ENCODE results near the gene ADARB2. TPM values are rescaled to one million over a fixed set of nuclear protein-coding genes. Genes with fewer than 3 reads are reported as not detected.

ADARB2 gene
- total RNA-seq, 1 donor from 2014 or later = not detected

DNA sequence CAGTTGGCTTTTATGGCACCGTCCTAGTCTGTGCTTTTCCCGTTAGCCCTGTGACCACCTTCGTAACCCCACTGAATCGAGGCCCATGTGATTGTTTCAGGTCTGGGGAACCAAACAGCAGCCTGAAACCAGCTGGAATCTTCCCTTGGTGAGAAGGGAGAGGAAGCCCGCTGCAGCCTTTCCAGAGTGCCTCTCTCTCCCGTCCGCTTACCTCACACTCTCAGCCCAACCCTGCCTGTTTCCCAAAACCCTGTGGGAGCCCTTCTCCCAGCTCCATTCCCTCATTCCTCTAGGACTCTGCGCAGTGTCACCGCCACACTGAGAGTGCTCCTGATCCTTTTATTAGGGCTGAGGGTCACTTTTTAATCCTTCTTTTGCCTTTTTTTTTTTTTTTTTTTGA is 541.5 kb downstream of the ADARB2 start:
- DNase-seq (ENCODE audit: low spot score) = no peak

DNA sequence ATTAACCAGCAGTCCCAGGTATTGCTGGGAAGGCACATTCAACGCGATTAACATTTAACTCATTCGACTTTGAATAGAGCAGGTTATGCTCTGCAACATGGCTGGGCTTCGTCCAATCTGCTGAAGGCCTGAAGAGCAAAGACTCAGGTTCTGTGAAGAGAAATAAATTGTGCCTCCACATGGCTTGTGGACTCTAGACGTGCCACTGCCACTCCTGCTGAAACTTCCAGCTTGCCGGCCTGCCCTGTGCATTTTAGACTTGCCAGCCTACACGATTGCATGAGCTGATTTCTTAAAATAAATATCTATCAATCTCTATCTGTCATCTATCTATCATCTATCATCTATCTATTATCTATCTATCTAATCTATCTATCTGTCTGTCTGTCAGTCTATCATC is 543.2 kb downstream of the ADARB2 start:
- DNase-seq (ENCODE audit: low spot score) = no peak

DNA sequence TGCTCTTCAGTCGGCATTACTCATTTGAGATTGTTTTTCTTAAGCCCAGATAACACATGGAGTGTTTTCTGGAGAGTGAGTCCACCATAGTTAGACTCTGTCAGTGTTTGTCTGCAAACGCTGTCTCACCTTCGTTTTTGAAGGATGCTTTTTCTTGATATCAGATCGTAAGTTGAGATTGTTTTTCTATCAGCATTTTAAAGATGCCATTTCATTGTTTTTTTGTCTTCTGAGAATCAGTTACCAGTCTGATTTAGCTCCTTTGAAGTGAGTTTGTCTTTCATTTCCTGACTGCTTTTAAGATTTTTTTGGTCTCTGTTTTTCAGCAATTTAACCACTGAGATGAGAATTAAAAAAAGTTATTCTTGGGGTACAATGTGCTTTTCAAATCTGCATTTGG is 543.8 kb downstream of the ADARB2 start:
- DNase-seq (ENCODE audit: low spot score) = no peak

DNA sequence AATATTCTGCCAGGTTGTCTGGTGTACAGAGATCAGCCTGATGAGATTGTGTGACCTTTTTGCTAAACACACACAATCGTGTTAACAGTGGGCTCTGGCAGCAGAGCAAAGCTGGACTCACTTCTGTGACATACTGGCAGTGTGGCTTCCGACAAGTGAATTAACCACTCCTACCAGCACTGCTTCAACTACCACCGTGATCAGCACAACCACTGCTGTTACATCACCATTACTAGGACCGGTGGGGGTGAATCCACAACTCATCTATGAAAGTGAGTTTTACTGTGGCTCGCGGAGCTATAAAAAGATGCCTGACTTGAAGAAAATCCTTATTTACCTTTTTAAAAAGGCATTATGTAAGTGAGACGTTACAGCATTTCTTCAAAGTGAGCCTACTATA is 545.6 kb downstream of the ADARB2 start:
- DNase-seq (ENCODE audit: low spot score) = no peak

DNA sequence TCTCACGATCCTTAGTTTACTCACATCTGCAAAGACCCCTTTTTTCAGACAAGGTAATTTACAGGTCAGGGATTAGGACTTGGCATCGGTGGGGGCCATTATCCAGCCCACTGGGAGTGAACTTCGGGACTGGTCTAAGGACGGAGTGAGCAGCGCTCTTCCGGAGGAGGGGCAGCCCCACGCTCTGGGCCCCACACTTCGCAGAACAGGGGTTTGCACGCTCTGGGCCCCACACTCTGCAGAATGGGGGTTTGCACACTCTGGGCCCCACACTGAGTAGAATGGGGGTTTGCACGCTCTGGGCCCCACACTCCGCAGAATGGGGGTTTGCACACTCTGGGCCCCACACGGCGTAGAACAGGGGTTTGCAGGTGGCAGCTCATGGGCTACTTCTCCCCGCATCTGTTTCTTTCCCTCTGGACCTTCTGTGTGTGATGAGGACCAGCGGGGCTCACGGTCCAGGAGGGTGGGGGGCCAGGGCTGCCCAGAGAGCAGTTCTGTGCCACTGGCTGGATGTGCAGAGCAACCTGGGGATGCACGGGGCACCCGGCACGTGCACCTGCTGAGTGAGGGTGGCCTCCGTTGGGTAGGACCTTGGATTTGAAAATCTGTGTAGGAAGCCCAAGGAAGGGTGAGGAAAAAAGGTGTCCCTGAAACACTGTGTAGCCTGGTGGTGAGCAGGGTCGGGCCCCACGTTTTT is 546.4 kb downstream of the ADARB2 start:
- no peak for DNase-seq (ENCODE audit: low spot score)

DNA sequence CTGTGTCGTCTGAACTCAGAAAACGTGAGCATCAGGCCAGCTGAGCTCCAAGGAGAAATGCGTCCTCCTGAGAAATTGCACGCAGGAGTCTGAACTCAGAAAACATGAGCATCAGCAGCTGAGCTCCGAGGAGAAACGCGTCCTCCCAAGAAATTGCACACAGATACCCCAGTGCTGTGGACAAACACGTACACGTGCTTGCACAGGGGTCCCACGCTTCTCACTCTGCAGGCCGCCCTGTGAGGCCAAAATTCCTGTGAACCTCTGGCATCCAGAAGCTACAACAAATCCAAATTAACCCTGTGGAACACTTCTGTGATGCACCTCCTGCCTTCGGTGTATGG is 547.3 kb downstream of the ADARB2 start:
- DNase-seq (ENCODE audit: low spot score) = no peak

DNA sequence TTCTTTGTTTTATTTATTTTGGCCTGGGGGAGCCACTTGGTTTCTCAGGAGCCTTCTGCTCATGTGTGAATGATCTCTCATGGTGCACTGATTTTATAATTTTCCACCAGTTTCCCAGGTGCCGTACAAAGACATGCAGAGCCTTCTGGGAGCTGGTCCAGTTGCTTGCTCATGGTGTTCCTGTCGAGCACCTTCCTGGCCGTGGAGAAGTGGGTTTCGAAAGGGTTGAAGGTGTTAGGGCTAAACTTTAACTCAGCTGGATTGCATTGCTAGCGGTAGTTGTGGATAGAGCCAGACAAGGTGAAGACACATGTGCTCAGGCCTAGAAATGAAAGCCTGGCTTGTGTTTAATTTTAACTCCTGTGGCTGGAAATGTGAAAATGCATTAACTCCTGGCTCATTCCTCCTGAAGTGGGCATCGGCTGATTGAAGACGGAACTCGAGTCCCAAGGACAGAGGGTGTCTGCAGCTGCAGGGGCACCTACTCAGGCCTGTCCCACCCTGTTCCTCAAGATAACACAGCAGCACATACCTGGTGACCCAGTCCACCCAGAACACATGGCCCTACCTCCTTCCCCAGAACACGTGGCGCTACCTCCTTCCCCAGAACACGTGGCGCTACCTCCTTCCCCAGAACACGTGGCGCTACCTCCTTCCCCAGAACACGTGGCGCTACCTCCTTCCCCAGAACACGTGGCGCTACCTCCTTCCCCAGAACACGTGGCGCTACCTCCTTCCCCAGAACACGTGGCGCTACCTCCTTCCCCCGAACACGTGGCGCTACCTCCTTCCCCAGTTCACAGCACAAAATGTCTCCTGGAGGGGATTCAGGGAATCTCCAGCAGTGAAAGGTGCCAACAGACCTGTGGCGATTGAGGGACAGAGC is 547.9 kb downstream of the ADARB2 start:
- DNase-seq (ENCODE audit: low spot score) = no peak

DNA sequence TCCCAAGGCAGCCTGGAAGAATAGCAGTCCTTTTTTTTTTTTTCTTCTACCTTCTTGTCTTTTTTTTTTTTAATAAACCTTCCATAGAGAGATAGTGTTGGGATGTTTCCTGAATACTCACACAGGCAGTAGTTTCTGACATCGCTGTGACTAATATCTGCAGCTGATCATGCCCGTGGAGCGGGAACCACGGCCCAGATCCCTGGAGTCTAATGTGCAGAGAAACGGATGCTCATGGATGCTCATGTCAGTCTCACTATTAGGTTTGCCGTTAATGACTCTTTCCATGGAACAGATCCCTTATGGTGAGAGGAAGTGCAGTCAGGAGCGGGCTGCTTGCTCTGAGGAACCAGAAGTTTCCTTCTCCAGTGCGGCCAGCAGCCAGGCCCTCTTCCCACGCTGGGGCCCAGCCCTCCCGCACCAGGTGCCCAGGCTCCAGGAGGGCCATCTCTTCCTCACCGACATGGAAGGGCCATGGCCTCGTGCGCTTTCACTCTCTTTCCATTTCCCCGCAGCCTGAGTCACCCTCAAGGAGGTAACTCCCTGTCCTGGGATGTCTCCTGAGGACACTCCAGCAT is 548.7 kb downstream of the ADARB2 start:
- no peak for DNase-seq (ENCODE audit: low spot score)

DNA sequence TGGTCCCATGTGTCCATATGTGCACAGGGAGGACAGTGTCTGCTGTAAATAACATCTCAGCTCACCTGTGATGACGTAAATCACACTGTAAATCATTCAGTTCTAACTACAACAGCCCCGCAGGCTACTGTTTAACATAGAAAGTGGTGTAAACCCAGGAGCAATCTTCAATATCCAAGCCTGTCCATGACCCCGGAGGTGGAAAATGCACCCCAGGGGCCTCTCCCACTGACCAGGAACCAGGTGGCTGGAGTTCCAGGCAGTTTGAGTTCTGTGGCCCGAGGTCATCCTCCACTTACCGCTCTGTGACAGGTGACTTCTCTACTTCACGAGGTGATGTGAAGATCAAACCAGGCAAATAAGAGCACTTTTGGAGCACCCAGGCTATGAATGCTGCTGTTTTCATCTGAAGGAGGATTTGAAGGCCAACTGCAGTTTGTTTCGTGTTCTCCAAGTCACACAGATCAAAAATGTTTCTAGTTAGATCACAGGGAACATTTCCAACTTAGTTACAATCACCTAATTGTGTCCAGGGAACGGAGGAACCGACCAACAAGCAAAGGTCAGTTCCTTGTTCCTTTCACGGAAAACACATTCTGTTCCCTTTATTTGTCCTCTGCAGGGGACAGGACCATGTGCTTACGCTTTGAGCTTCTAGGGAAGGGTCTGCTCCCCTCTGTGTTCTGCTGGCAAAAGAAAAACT is 549.3 kb downstream of the ADARB2 start:
- no peak for DNase-seq (ENCODE audit: low spot score)

DNA sequence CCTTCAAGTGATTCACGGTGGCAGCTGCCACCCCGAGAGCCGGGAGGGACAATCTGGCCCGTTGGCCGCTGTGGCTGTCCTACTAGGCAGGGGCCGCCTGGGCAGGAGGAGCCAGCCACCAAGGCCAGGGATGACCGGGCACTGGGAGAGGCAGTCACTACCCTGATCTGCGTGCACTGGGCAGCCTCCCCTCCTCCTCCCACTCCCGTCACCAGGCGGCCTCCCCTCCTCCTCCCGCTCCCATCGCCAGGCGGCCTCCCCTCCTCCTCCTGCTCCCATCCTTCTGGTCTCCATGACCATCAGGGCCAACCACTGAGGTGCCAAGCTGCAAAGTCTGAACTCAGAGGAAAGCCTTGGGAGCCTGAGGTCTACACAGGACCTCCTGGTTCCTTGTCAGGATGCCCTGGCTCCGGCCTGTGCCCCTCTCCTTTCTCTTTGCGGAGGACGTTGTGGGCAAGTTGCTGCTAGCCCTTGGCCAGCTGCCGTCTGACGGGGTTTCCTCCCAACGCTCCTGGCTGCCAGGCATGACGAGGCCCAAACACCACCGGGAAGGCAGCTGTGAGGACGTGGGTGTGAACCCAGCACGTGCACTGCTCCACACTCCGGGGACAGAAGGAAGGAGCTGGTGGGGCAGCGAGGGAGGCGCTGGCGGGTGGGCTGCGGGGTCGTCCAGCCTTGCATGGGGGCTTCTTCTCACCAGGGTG is 550.0 kb downstream of the ADARB2 start:
- no peak for DNase-seq (ENCODE audit: low spot score)

DNA sequence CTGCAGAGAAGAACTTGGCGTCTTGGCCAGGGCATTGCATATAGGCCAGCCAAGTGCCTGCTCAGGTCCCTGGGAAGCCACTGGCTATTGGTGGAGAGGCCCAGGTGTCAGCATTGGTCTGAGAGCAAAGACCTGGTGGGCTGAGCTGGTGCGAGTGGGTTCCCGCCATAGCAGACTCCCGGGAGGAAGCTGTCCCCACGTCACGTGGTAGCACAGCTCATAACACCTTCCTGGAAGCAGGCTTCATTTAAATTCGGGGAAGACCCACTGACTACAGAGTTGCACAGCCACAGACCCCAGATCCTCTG is 550.7 kb downstream of the ADARB2 start:
- DNase-seq (ENCODE audit: low spot score) = no peak

DNA sequence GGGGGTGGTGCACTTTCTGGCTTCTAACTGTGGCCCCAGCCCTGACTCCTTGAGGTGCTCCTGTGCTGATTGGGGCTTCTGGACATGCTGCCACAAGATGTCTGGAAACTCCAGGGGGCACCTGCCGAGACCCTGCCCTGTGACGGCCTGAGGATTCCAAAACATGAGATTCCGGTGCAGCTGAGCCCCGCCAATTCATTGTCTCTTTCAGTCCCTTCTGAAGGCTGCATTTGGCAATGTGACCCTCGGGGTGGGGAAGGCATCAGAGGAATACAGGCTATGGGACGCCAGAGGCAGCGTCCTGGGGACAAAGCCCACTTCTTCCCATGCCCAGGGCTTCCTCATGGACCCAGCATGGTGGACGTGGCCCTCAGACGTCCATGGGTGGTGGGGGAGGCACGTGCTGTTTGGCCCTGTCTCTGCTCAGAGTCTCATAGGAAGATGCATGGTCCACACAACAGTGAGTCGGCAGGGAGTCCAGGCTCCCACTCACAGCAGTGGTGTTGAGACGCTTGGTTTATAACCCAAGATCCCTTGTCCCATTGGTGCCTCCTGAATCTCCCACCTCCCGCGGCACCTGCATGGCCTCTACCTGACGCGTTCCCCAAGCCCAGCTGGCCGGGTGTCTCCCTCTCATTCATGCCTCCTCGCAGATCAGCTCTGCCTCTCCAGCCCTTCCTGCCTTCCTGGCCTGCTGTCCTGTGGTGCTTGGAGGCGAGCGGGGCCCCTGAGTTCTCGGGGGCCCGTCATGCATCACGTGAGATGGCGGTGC is 551.2 kb downstream of the ADARB2 start:
- DNase-seq (ENCODE audit: low spot score) = no peak

DNA sequence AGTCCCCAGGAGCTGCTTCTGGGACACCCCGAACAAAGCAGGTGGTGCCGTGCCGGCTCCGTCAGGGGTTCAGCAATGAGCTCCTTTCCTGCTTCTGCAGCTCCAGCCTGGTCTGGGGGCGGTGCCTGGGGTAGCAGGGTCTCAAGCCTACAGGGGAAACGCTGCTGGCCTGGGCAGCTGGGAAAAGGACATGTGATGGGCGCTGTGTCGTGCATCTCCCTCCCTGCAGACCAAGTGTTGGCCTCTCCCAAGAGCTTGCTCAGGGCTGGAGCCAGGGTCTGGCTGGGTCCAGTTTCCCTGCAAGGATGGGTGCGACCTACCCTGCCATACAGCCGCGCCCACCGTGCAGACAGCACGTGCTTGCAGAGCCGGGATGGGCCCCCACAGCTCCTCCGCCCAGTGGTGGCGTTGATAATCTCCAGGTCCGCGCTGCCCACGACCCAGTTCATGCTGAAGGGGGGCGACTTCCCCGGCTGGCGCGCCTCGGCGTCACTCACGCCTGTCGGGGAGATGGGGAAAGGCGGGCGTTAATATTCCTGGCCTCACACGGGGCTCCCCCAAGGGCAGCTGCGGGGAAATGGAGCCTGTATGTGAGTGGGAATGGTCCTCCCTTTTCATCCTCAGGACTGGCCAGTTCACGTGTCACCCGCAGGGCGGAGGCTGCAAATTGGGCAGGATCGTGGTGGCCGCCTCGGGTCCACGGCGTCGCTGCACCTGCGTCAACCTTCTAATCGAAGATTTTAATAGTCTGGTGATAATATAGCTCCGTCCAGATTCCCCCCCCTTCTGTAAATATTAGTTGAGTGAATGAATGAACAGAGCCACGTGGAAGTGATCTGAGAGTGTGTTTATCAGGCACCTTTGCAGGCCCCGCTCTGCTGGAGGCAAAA is 552.5 kb downstream of the ADARB2 start:
- DNase-seq (ENCODE audit: low spot score) = no peak

DNA sequence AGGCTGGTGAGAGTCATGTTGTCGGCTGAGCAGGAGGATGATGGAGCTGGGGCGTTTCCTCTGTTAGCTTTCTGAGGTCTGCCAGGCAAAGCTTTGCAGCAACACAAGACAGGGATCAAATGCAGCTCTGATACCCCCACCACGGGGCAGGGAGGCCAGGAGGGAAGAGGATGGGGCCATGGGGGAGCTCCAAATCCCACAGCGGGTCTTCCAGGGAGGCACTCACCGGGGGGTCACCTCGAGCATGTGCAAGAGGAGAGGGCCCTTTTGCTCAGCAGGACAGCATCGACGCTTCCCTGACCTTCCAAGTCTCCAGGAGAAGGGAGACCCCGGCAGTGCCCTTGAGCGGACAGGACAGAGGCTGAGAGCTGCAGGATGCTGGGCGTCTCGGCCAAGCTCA is 553.6 kb downstream of the ADARB2 start:
- no peak for DNase-seq (ENCODE audit: low spot score)

DNA sequence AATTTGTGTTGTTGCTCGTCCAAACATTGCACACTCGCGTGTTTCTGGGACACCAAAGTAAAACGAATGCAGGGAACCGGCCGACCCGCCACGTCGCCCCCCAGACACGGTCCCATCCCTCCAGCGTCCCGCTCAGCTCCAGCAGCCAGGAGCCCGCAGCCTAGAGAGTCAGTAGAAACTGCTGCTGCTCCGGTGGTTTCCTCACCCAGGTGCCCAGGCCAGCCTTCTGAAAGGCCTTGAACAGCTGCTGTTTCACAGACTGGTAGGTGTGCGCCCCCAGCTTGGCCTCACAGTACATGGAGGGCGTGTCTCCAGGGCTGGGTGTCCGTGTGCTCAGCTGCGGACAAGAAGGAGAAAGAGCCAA is 554.3 kb downstream of the ADARB2 start:
- no peak for DNase-seq (ENCODE audit: low spot score)

DNA sequence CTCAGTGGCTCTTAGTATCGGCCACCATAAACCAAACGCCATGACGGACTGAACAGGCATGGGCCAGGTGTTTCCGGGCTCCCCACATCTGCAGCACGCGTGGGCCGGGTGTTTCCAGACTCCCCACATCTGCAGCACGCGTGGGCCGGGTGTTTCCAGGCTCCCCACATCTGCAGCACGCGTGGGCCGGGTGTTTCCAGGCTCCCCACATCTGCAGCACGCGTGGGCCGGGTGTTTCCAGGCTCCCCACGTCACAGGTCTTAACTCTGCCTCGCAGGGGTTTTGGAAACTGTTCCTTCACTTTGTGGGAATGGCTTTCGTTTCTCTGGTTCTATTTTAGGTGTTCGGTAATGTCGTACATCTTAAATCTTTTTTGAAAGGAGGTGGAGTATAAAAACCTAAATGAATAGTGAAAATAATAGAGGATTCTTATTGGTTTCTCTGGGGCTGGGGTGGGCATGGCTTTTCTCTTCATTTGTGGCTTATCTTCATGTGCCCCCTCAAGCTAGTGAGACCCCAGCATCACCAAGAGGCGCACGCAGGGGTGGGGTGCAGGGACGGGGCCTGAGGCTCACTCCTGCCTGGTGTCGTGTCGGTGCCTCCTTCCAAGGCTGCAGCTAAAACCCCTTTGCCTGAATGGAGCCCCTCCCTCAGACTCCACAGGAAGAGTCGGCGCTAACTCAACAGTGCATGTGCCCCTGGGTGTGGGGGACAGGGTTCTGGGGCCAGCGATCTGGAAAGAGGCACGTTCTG is 554.9 kb downstream of the ADARB2 start:
- no peak for DNase-seq (ENCODE audit: low spot score)

DNA sequence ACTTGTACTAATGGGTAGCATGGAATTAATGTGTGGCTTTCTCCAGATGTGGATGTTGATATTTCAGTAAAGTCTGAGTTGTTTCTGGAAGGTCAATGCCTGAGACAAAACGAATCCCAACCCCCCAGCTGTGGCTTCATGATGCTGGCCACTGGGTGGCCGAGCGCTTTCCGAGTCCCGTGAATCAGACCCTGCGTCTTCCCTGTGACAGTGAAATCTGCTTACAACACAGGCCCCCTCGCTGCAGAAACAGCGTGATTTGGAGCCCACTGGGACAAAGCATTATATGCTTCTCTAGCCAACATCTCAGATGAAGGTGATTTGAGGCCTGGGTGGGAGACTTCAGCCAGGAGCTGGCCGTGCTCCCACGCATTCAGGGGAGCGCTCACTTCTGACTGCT is 556.5 kb downstream of the ADARB2 start:
- DNase-seq (ENCODE audit: low spot score) = no peak

DNA sequence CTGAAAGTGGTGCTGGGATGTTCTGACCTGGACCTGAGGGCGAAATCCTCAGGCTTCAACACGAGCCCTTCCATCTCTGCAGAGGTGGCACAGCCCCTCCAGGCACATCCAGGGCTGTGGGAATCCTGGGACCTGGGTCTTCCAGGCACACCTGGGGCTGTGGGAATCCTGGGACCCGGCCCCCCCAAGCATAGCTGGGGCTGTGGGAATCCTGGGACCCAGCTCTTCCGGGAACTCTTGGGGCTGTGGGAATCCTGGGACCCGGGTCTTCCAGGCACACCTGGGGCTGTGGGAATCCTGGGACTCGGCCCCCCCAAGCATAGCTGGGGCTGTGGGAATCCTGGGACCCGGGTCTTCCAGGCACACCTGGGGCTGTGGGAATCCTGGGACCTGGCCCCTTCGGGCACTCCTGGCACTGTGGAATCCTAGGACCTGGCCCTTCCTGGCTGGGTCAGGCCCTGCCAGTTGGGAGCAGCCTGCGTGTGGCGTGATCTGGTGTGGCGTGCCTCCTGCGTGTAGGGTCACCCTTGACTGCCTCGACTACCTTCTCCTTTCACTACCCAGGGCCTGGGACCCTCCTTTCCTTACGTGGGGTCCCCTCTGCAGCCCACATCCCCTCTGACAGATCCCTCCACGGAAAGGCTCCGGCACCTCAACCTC is 557.1 kb downstream of the ADARB2 start:
- no peak for DNase-seq (ENCODE audit: low spot score)

Data from umbilical cord (tissue), 2 donors.